Measurements from ENCODE around the gene PGP.

DNA sequence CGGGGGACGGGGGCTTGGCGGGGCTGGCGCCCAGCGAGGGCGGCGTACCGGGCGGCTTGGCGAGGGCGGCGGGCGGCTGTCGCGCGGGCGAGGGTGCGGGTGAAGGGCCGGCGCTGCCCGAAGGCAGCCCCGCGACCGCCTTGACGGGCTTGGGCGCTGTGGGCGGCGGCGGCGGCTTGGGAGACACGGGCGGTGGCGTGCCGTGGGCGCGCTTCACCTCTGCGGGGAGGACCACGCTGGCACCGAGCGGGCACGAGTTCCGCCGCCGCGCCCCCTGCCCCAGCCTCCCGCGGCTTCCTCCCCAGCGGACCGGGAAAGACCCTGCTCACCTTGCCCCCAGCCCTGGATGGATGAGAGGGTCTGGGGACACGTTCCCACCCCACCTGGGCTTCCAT is 35.5 kb downstream of the PGP start:
- TF ChIP-seq, protein P1, sequence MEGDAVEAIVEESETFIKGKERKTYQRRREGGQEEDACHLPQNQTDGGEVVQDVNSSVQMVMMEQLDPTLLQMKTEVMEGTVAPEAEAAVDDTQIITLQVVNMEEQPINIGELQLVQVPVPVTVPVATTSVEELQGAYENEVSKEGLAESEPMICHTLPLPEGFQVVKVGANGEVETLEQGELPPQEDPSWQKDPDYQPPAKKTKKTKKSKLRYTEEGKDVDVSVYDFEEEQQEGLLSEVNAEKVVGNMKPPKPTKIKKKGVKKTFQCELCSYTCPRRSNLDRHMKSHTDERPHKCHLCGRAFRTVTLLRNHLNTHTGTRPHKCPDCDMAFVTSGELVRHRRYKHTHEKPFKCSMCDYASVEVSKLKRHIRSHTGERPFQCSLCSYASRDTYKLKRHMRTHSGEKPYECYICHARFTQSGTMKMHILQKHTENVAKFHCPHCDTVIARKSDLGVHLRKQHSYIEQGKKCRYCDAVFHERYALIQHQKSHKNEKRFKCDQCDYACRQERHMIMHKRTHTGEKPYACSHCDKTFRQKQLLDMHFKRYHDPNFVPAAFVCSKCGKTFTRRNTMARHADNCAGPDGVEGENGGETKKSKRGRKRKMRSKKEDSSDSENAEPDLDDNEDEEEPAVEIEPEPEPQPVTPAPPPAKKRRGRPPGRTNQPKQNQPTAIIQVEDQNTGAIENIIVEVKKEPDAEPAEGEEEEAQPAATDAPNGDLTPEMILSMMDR (IDR thresholded peaks at IDR 0.05; ENCODE audit: low read depth, low read length, missing input control), result no peak
- TF ChIP-seq JUND (IDR thresholded peaks at IDR 0.05) (no peak), RXRA (IDR thresholded peaks at IDR 0.05) (no peak), YY1 (IDR thresholded peaks at IDR 0.05) (no peak), FOXA1 (IDR thresholded peaks at IDR 0.05) (no peak), EGR1 (IDR thresholded peaks at IDR 0.05; ENCODE audit: low read depth in 2 of 2) (no peak), RAD21 (IDR thresholded peaks at IDR 0.05) (no peak), SP1 (IDR thresholded peaks at IDR 0.05) (no peak), TAF1 (conservative IDR thresholded peaks at IDR 0.05) (no peak), GABPA (IDR thresholded peaks at IDR 0.05 in 1 of 2, conservative IDR thresholded peaks at IDR 0.05 in 1 of 2) (no peak)
- TF ChIP-seq, protein P2, sequence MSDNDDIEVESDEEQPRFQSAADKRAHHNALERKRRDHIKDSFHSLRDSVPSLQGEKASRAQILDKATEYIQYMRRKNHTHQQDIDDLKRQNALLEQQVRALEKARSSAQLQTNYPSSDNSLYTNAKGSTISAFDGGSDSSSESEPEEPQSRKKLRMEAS (IDR thresholded peaks at IDR 0.05), result no peak
- TF ChIP-seq, protein P3, sequence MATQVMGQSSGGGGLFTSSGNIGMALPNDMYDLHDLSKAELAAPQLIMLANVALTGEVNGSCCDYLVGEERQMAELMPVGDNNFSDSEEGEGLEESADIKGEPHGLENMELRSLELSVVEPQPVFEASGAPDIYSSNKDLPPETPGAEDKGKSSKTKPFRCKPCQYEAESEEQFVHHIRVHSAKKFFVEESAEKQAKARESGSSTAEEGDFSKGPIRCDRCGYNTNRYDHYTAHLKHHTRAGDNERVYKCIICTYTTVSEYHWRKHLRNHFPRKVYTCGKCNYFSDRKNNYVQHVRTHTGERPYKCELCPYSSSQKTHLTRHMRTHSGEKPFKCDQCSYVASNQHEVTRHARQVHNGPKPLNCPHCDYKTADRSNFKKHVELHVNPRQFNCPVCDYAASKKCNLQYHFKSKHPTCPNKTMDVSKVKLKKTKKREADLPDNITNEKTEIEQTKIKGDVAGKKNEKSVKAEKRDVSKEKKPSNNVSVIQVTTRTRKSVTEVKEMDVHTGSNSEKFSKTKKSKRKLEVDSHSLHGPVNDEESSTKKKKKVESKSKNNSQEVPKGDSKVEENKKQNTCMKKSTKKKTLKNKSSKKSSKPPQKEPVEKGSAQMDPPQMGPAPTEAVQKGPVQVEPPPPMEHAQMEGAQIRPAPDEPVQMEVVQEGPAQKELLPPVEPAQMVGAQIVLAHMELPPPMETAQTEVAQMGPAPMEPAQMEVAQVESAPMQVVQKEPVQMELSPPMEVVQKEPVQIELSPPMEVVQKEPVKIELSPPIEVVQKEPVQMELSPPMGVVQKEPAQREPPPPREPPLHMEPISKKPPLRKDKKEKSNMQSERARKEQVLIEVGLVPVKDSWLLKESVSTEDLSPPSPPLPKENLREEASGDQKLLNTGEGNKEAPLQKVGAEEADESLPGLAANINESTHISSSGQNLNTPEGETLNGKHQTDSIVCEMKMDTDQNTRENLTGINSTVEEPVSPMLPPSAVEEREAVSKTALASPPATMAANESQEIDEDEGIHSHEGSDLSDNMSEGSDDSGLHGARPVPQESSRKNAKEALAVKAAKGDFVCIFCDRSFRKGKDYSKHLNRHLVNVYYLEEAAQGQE (IDR thresholded peaks at IDR 0.05), result no peak
- TF ChIP-seq, protein P4, sequence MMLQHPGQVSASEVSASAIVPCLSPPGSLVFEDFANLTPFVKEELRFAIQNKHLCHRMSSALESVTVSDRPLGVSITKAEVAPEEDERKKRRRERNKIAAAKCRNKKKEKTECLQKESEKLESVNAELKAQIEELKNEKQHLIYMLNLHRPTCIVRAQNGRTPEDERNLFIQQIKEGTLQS (IDR thresholded peaks at IDR 0.05), result no peak
- TF ChIP-seq, protein P5, sequence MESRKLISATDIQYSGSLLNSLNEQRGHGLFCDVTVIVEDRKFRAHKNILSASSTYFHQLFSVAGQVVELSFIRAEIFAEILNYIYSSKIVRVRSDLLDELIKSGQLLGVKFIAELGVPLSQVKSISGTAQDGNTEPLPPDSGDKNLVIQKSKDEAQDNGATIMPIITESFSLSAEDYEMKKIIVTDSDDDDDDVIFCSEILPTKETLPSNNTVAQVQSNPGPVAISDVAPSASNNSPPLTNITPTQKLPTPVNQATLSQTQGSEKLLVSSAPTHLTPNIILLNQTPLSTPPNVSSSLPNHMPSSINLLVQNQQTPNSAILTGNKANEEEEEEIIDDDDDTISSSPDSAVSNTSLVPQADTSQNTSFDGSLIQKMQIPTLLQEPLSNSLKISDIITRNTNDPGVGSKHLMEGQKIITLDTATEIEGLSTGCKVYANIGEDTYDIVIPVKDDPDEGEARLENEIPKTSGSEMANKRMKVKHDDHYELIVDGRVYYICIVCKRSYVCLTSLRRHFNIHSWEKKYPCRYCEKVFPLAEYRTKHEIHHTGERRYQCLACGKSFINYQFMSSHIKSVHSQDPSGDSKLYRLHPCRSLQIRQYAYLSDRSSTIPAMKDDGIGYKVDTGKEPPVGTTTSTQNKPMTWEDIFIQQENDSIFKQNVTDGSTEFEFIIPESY (IDR thresholded peaks at IDR 0.05), result no peak
